ENCODE measurements around the gene NR2C2AP.

DNA sequence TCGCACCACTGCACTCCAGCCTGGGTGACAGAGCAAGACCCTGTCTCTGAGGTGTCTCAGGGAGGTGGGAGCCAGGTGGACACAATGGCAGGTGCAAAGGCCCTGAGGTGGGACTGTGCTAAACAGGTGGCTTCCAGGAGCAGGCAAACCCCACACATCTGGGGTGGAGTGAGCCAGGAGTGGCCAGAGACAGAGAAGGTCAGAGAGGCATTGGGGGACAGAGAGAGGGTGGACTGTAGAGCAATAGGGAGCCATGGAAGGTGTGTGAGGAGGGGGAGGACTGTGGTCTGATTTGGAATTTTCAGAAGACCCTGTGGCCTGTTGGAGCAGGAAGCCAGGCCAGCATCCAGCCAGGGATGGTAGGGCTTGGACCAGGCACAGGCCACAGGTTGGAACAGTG is 37.8 kb downstream of the NR2C2AP start:
- TF ChIP-seq POLR2A (IDR thresholded peaks at IDR 0.05) (no peak), POLR2AphosphoS5 (IDR thresholded peaks at IDR 0.05) (no peak)
- TF ChIP-seq, protein P1, sequence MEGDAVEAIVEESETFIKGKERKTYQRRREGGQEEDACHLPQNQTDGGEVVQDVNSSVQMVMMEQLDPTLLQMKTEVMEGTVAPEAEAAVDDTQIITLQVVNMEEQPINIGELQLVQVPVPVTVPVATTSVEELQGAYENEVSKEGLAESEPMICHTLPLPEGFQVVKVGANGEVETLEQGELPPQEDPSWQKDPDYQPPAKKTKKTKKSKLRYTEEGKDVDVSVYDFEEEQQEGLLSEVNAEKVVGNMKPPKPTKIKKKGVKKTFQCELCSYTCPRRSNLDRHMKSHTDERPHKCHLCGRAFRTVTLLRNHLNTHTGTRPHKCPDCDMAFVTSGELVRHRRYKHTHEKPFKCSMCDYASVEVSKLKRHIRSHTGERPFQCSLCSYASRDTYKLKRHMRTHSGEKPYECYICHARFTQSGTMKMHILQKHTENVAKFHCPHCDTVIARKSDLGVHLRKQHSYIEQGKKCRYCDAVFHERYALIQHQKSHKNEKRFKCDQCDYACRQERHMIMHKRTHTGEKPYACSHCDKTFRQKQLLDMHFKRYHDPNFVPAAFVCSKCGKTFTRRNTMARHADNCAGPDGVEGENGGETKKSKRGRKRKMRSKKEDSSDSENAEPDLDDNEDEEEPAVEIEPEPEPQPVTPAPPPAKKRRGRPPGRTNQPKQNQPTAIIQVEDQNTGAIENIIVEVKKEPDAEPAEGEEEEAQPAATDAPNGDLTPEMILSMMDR (IDR thresholded peaks at IDR 0.05): no peak

Measured in breast epithelium (tissue), 3 donors.